ENCODE measurements around the gene TSHZ1. TPM values are rescaled to one million over a fixed set of nuclear protein-coding genes. Genes with fewer than 3 reads are reported as not detected.

TSHZ1 gene
- total RNA-seq, 1 experiment from 2014 or later: 7.4 TPM

DNA sequence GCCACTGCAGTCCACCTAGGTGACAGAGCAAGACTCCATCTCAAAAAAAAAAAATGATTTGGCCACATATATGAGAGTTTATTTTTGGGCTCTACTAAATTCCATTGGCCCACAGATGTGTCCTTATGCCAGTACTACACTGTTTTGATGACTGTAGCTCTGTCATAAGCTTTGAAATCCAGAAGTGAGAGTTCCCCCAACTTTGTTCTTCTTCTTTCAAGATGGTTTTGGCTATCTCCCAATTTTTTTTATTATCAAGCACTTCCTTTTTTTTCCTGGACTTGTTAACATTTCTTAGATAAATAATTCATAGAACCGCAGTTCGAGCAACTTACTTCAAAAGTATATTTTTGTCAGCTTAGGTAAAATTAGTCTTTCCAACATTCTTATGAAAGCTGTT is 96.9 kb downstream of the TSHZ1 start:
- Histone ChIP-seq H3K27ac (no peak overlapping the region), H3K4me2 (no peak overlapping the region), H3K36me3 (ENCODE audit: low read depth) (no peaks in the 10 kb centered on the region), H4K20me1 (ENCODE audit: insufficient read depth) (no peaks in the 10 kb centered on the region), H3K9me3 (ENCODE audit: insufficient read depth, low read depth) (no peaks in the 10 kb centered on the region), H3K27me3 (ENCODE audit: insufficient read depth, low read depth) (peaks cover 70% of the 10 kb centered on the region), H3F3A (ENCODE audit: insufficient read depth, low read depth) (no peaks in the 10 kb centered on the region), H3K79me2 (ENCODE audit: low read depth) (no peaks in the 10 kb centered on the region), H3K9me2 (ENCODE audit: insufficient read depth) (no peaks in the 10 kb centered on the region), H3K4me1 (replicated peaks; ENCODE audit: insufficient read depth) (no peaks in the 10 kb centered on the region), H2AFZ (no peak overlapping the region), H3K4me3 (no peak overlapping the region)
- TF ChIP-seq CTCF (conservative IDR thresholded peaks at IDR 0.05): no peak
- no peak for TF ChIP-seq EZH2 (IDR thresholded peaks at IDR 0.05; ENCODE audit: low read depth)
- ChIA-PET CTCF (no interaction called here), POLR2A (ENCODE audit: unreplicated experiment) (no interaction called here)
- intact Hi-C loops (cut with micrococcal nuclease; ENCODE audit: unreplicated experiment): no loop called here
- DNase-seq: no peak
- no TSS peak for BruUV-seq (replicated peaks)

GRCh38 chr18:75309564-75309963 is 99.0 kb downstream of the TSHZ1 start:
- Histone ChIP-seq H4K20me1 (ENCODE audit: insufficient read depth) (no peaks in the 10 kb centered on the region), H3K4me1 (replicated peaks; ENCODE audit: insufficient read depth) (no peaks in the 10 kb centered on the region), H3K27ac (no peak overlapping the region), H3K79me2 (ENCODE audit: low read depth) (no peaks in the 10 kb centered on the region), H3K9me3 (ENCODE audit: insufficient read depth, low read depth) (no peaks in the 10 kb centered on the region), H3F3A (ENCODE audit: insufficient read depth, low read depth) (no peaks in the 10 kb centered on the region), H3K9me2 (ENCODE audit: insufficient read depth) (no peaks in the 10 kb centered on the region), H3K4me2 (no peak overlapping the region), H2AFZ (no peak overlapping the region), H3K27me3 (ENCODE audit: insufficient read depth, low read depth) (peaks cover 76% of the 10 kb centered on the region), H3K36me3 (ENCODE audit: low read depth) (no peaks in the 10 kb centered on the region), H3K4me3 (no peak overlapping the region)
- ChIA-PET POLR2A (ENCODE audit: unreplicated experiment) (no interaction called here), CTCF (no interaction called here)
- no peak for TF ChIP-seq CTCF (conservative IDR thresholded peaks at IDR 0.05)
- no peak for TF ChIP-seq EZH2 (IDR thresholded peaks at IDR 0.05; ENCODE audit: low read depth)
- no peak for DNase-seq
- intact Hi-C loops (cut with micrococcal nuclease; ENCODE audit: unreplicated experiment): no loop called here
- BruUV-seq (replicated peaks): no TSS peak

GRCh38 chr18:75314117-75314516 is 103.5 kb downstream of the TSHZ1 start:
- ChIA-PET CTCF (no interaction called here), POLR2A (ENCODE audit: unreplicated experiment) (no interaction called here)
- Histone ChIP-seq H3K36me3 (ENCODE audit: low read depth) (no peaks in the 10 kb centered on the region), H3K27ac (no peak overlapping the region), H3K79me2 (ENCODE audit: low read depth) (no peaks in the 10 kb centered on the region), H3K4me3 (no peak overlapping the region), H3K9me2 (ENCODE audit: insufficient read depth) (no peaks in the 10 kb centered on the region), H3K27me3 (ENCODE audit: insufficient read depth, low read depth) (peaks cover 52% of the 10 kb centered on the region), H3K4me1 (replicated peaks; ENCODE audit: insufficient read depth) (no peaks in the 10 kb centered on the region), H4K20me1 (ENCODE audit: insufficient read depth) (no peaks in the 10 kb centered on the region), H3F3A (ENCODE audit: insufficient read depth, low read depth) (no peaks in the 10 kb centered on the region), H3K4me2 (peak overlapping the region; percentile 9), H3K9me3 (ENCODE audit: insufficient read depth, low read depth) (no peaks in the 10 kb centered on the region), H2AFZ (no peak overlapping the region)
- intact Hi-C loops (cut with micrococcal nuclease; ENCODE audit: unreplicated experiment): no loop called here
- DNase-seq: no peak
- TF ChIP-seq EZH2 (IDR thresholded peaks at IDR 0.05; ENCODE audit: low read depth) (no peak), CTCF (conservative IDR thresholded peaks at IDR 0.05) (no peak)
- BruUV-seq (replicated peaks): no TSS peak

All from PC-9 (cell line).